HCT116 (cell line): ENCODE results near the gene KLHL22. TPM values are rescaled to one million over a fixed set of nuclear protein-coding genes. Genes with fewer than 3 reads are reported as not detected.

Experiments
- ATAC-seq: fragments of 200-7000 bp; cut with Tn5 transposase; 2 replicates; pipeline ENCODE4 v1.9.1; 2020; ENCODE audit warnings: mild to moderate bottlenecking, moderate library complexity
- BruUV-seq: library from RNA; stranded (reverse); fragments of 400-500 nt; replicated peaks from 2 replicates; lab custom pipeline; 2021; lab: Mats Ljungman, UMichigan
- CTCF ChIA-PET: fragments of 300-600 bp; sonication (Branson Sonifier 250); formaldehyde crosslinking; loops from one replicate; lab custom pipeline; 2021; ENCODE audit warnings: antibody characterized with exemption; lab: Charles Lee
- POLR2A ChIA-PET: fragments of 300-600, 350-600 bp; sonication (Branson Sonifier 250); formaldehyde crosslinking; loops from one replicate; lab custom pipeline; 2021; ENCODE audit warnings: antibody characterized with exemption; lab: Charles Lee
- RAD21 ChIA-PET, 2 experiments: fragments of 300-600 bp; sonication (Branson Sonifier 250); formaldehyde crosslinking; loops; one replicate each; lab custom pipeline; 2023; ENCODE audit warnings: low total read pairs in 2 of 2; ENCODE audit not compliant: uncharacterized antibody in 2 of 2, unreplicated experiment in 2 of 2, low non-redundant PET in 1 of 2; lab: Charles Lee
- DNase-seq: peaks from one replicate; pipeline ENCODE4 v3.0.0-alpha.2; 2010; ENCODE audit warnings: low read depth, low spot score
- H2AFZ ChIP-seq: fragments of 200-600 bp; shearing (Covaris generic), sonication (generic); 2 replicates; pipeline ENCODE4 v1.6.1; 2017; ENCODE audit warnings: low read depth, mixed run types, mixed read lengths, antibody characterized with exemption, low read length; ENCODE audit not compliant: poor library complexity, severe bottlenecking
- H3K27ac ChIP-seq: 2 replicates; pipeline ENCODE4 v1.5.1; 2012; ENCODE audit warnings: low read depth, low read length
- H3K27me3 ChIP-seq: fragments of 200-600 bp; sonication (generic); 2 replicates; pipeline ENCODE4 v1.6.1; 2016; ENCODE audit warnings: mixed run types, low read length, mixed read lengths; ENCODE audit not compliant: insufficient read depth
- H3K36me3 ChIP-seq, 2 experiments: fragments of 200-500 bp in 1 of 2; fragments of 200-600 bp in 1 of 2; sonication (Bioruptor generic) in 1 of 2; sonication (generic) in 1 of 2; 2 replicates each; pipeline versions ENCODE4 v1.5.1 to v1.6.1; 2014 to 2016; ENCODE audit warnings: low read length in 2 of 2, inconsistent platforms in 1 of 2, mixed read lengths in 1 of 2, mixed run types in 1 of 2; ENCODE audit not compliant: insufficient read depth in 2 of 2, control insufficient read depth in 1 of 2
- H3K4me1 ChIP-seq, 2 experiments: fragments of 200-600 bp in 1 of 2; sonication (generic) in 1 of 2; 2 replicates each; pipeline versions ENCODE4 v1.5.1 to v1.6.1; 2012 to 2017; ENCODE audit warnings: low read length in 2 of 2, inconsistent platforms in 1 of 2, mild to moderate bottlenecking in 1 of 2, mixed read lengths in 1 of 2, mixed run types in 1 of 2, moderate library complexity in 1 of 2; ENCODE audit not compliant: insufficient read depth in 2 of 2, control insufficient read depth in 1 of 2
- H3K4me2 ChIP-seq: fragments of 200-600 bp; sonication (generic); 2 replicates; pipeline ENCODE4 v1.6.1; 2017; ENCODE audit warnings: mixed run types, low read length, mixed read lengths
- H3K4me3 ChIP-seq, 2 experiments: fragments of 200-600 bp in 1 of 2; sonication (generic) in 1 of 2; replicated peaks in 1 of 2; 2 replicates each; pipeline ENCODE4 v1.5.1; 2011 to 2016; ENCODE audit warnings: low read length in 2 of 2, control low read depth in 1 of 2, low read depth in 1 of 2, mild to moderate bottlenecking in 1 of 2, mixed read lengths in 1 of 2, mixed run types in 1 of 2
- H3K79me2 ChIP-seq: fragments of 200-600 bp; sonication (generic); 2 replicates; pipeline ENCODE4 v1.6.1; 2017; ENCODE audit warnings: mild to moderate bottlenecking, mixed run types, low read length, moderate library complexity, mixed read lengths; ENCODE audit not compliant: insufficient read depth
- H3K9ac ChIP-seq: fragments of 200-600 bp; sonication (generic); 2 replicates; pipeline ENCODE4 v1.6.1; 2016; ENCODE audit warnings: low read length, mixed read lengths
- H3K9me2 ChIP-seq: fragments of 200-600 bp; sonication (generic), shearing (Covaris generic); 2 replicates; pipeline ENCODE4 v1.6.1; 2017; ENCODE audit warnings: mixed run types, mild to moderate bottlenecking, moderate library complexity; ENCODE audit not compliant: insufficient read depth
- H3K9me3 ChIP-seq, 2 experiments: fragments of 200-500 bp in 1 of 2; fragments of 200-600 bp in 1 of 2; sonication (Bioruptor generic) in 1 of 2; sonication (generic) in 1 of 2; 2 replicates each; pipeline ENCODE4 v1.6.1; 2014 to 2017; ENCODE audit warnings: low read length in 2 of 2, mixed read lengths in 2 of 2, inconsistent platforms in 1 of 2, low read depth in 1 of 2, mild to moderate bottlenecking in 1 of 2, mixed run types in 1 of 2, moderate library complexity in 1 of 2; ENCODE audit not compliant: control insufficient read depth in 1 of 2, insufficient read depth in 1 of 2
- H4K20me1 ChIP-seq: fragments of 200-600 bp; sonication (generic), shearing (Covaris generic); 2 replicates; pipeline ENCODE4 v1.6.1; 2017; ENCODE audit warnings: mixed run types, mild to moderate bottlenecking, moderate library complexity; ENCODE audit not compliant: insufficient read depth
- CEBPB ChIP-seq: IDR thresholded peaks from 2 replicates; pipeline ENCODE4 v1.6.1; 2012; ENCODE audit warnings: low read depth
- EGR1 ChIP-seq: IDR thresholded peaks from 2 replicates; pipeline ENCODE4 v1.6.1; 2012; ENCODE audit warnings: low read depth
- EZH2 ChIP-seq: fragments of 200-600 bp; sonication (generic); IDR thresholded peaks from 2 replicates; pipeline ENCODE4 v1.6.1; 2017; ENCODE audit warnings: antibody characterized with exemption, mixed run types
- EZH2phosphoT487 ChIP-seq: fragments of 200-600 bp; IDR thresholded peaks from 2 replicates; pipeline ENCODE4 v1.6.1; 2018; ENCODE audit warnings: antibody characterized with exemption, borderline replicate concordance
- JUND ChIP-seq: IDR thresholded peaks from 2 replicates; pipeline ENCODE4 v1.6.1; 2012
- MAX ChIP-seq: IDR thresholded peaks from 2 replicates; pipeline ENCODE4 v1.6.1; 2012
- POLR2A ChIP-seq: IDR thresholded peaks from 2 replicates; pipeline ENCODE4 v1.7.0; 2011; ENCODE audit warnings: borderline replicate concordance; ENCODE audit not compliant: insufficient read depth, insufficient read length; ENCODE audit errors: extremely low read depth
- TCF7L2 ChIP-seq: IDR thresholded peaks from 2 replicates; pipeline ENCODE4 v1.7.0; 2011; ENCODE audit warnings: borderline replicate concordance, inconsistent platforms; ENCODE audit not compliant: insufficient read depth, insufficient read length; ENCODE audit errors: extremely low read depth
- ZBTB33 ChIP-seq: IDR thresholded peaks from 2 replicates; pipeline ENCODE4 v1.6.1; 2011; ENCODE audit warnings: mild to moderate bottlenecking, low read length, moderate library complexity; ENCODE audit not compliant: insufficient replicate concordance; ENCODE audit errors: extremely low read depth
- intact Hi-C: fragments of 100-400 bp; cut with micrococcal nuclease; formaldehyde crosslinking; loops from 2 replicates; pipeline ENCODE4 v1.10.0; 2022
- total RNA-seq: library from RNA; stranded (reverse); gene quantifications from one replicate; pipeline ENCODE4 v1.2.1, GENCODE V29; 2021; ENCODE audit not compliant: unreplicated experiment

KLHL22 gene
- total RNA-seq, 1 experiment from 2014 or later, result 16.4 TPM

- TF ChIP-seq CEBPB, result no peak
- no peak for TF ChIP-seq EGR1
- TF ChIP-seq EZH2phosphoT487, result no peak
- no peak for TF ChIP-seq POLR2A
- TF ChIP-seq MAX, result no peak
- TF ChIP-seq JUND, result no peak
- no peak for TF ChIP-seq TCF7L2
Measured at GRCh38 chr22:20422271-20423007, 73.2 kb downstream of the KLHL22 start (continued).

- H4K20me1 ChIP-seq, result no peaks in the 10 kb centered on the region
- no peaks in the 10 kb centered on the region for H3K36me3 ChIP-seq
- ATAC-seq (no peak), DNase-seq (no peak)
- H3K4me2 ChIP-seq, result no peak overlapping the region
- TF ChIP-seq EZH2 (no peak), MAX (no peak), ZBTB33 (no peak)
- POLR2A ChIA-PET, result no interaction called here
- no peak overlapping the region for H3K27ac ChIP-seq
- peaks cover 0 to 9% of the 10 kb centered on the region in 2 experiments; a peak in 1 of 4 replicates for H3K4me1 ChIP-seq
- H3K79me2 ChIP-seq, result no peaks in the 10 kb centered on the region
- H3K27me3 ChIP-seq, result no peaks in the 10 kb centered on the region
- no peak overlapping the region for H3K9ac ChIP-seq
- RAD21 ChIA-PET, result no interaction called here
- no peak overlapping the region for H2AFZ ChIP-seq
- H3K4me3 ChIP-seq, result no peak overlapping the region
- intact Hi-C loops, result no loop called here
- H3K9me2 ChIP-seq, result no peaks in the 10 kb centered on the region
- BruUV-seq, result no TSS peak
- no peaks in the 10 kb centered on the region for H3K9me3 ChIP-seq
- CTCF ChIA-PET, result no interaction called here
Measured at GRCh38 chr22:20421507-20421874, 74.1 kb downstream of the KLHL22 start.
